ENCODE measurements around the gene PRKCH.

The PRKCH gene

DNA sequence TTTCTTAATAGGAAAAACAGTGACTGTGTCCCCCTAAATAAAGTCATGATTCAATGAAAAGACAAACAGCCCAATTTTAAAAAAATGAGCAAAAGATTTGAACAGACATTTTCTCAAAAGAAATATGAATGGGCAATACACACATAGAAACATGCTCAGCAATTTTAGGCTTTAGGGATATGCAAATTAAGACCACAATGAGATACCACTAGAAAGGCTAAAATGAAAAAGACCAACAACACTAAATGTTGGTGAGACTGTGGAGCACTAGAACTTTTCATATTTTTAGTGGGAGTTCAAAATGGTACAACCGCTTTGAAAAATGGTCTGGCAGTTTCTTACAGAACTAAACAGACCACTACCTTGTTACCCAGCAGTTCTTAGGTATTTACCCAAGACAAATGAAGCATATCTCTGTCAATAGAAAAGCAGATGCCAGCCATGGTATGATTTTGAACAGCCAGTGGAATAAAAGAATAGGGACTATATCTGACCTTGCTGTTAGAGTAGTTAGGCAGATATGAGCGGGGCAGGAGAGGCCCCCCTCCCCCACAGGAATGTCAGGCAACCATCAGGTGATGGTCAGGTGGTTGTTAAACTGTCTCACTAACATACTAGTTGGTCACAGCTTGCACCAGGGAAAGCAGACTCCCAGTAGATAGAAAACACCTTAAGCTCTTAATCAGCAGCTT, 108.8 kb downstream of the PRKCH start:
- DNase-seq (ENCODE audit: low spot score) = no peak

DNA sequence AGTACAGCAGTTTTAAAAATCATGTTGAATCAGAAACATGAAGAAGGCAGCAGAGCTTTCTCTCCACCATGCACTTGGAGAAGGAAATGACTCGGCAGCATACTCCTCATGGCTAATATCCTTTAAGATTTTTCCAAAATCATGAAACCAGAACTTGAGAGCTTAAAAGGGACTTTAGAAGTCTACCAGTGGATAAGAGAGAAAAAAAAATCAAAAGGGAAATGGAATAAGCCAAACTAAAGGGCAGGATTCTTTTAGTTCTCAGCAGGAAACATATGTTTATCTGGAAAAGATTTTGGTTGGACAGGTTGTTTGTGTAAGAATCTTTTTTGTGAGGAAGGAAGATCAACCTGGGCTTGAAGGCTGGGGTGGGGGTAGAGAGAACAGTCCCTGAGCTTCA, 111.8 kb downstream of the PRKCH start:
- no peak for DNase-seq (ENCODE audit: low spot score)

DNA sequence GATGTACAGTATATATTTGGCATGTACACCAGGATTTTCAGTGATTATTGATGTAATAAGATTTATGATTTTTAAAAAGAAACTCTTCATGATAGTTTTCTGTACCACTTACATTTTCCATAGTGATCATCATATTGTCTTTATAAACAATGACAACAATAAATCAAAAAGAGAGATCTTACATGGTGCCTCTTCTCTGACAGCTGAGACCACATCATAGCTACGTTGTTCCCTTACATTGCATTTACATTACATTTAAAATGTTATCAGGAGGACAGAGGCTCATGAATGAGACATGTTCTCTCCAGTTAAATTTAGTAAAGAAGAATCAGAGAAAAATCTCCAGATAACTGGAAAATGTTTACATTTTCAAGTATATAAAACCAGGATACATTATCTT, 112.4 kb downstream of the PRKCH start:
- no peak for DNase-seq (ENCODE audit: low spot score)

DNA sequence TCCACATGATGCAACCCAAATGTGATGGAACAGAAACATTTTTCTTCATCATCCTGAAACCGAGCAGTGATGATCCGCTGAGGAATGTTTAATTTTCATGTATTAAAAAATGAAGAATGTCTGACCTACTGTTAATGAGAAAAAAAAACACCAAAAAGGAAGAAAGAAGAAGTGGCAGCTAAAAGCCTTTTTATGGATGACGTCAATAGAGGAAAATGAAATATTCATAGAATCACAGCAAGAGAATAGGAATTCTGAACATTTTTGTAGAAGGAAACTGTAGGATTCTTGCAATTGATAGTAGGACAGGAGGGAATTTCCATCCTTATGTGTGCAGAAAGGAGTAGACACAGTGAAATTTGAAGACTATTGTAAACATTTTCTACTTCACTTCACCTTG, 112.9 kb downstream of the PRKCH start:
- DNase-seq (ENCODE audit: low spot score) = no peak

DNA sequence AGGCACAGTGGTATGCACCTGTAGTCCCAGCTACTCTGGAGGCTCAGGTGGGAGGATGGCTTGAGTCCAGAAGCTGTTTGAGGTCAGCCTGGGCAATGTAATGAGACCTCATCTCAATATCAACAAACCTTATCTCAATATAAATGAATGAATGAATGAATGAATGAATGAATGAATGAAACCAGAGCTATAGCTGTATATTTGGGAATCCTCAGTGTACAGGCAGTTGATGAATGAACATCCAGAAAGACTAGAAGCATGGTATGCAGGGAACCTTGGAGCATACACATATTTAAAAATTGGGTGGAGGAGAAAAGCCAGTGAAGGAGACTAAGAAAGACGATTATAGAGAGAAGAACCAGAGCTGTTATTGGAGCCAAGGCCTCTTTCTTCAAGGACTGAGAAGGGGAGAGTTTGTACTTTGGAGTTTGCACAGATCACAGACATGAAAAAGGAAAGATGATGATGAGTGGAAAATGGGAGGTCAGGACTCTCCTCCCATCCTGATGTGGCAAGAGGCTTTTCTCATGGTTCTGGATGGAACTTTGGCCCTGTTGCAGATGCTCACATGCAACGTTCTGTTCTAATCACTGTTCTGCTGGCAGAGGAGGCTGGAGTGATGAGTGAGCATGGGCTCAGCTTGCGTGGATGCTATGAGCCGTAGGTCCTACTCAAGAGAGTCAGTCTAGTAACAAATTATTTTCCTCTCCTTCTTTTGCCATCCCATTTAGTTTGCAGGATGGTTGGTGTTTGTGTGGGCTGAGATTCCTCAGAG, 114.4 kb downstream of the PRKCH start:
- DNase-seq (ENCODE audit: low spot score) = no peak

DNA sequence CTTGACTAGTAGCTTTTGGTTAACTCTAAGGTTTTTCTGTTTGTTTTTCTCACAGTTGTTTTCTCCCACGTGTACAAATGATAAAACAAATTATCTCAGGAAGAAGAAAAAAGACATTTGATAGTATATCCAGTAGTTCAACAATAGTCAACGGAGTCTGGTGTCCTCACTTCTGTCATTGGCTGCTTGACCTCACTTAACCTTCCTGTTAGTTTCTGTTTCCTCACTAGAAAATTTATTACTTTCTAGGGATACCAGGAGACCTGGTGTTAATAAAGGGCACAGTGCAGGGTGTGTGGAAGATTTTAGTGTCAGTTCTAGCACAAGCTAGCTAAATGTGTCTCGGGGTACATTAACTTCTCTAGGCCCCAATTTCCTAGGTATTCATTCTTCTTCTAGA, 116.0 kb downstream of the PRKCH start:
- no peak for DNase-seq (ENCODE audit: low spot score)

DNA sequence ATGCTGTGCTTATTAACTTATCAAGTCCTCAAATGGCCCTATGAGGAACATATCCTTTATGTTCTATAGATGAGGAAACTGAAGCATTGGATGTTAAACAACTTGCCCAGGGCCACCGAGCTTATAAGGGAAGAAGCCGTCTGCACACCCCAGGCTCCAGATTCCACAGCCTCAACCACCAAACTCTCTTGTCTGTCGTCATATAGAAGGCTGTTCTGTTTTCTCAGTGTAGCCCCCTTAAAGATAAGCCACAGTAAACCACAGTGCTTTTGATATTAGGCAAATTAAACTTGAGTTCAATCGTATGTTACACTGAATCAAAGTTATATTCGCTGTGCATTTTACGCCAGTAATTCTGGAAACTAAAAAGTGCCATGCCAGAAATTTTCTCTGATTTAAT, 116.7 kb downstream of the PRKCH start:
- no peak for DNase-seq (ENCODE audit: low spot score)

DNA sequence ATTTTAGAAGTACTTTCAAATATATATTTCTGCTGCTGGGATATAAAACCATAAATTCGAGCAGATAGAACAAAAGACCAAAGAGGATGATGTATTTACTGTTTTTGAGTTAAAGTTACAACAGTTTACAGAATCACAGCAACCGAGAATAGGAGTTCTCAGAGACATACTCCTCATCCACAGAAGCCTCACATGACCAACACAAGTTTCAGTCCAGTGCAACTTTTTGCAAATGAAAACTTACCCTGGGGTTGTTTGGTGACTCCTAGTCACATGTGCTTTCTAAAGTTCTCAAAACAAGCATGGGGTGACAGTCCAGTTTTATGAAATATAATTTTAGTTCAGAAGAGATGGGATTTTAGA, 117.1 kb downstream of the PRKCH start:
- peak; percentile 66 for DNase-seq (ENCODE audit: low spot score)

DNA sequence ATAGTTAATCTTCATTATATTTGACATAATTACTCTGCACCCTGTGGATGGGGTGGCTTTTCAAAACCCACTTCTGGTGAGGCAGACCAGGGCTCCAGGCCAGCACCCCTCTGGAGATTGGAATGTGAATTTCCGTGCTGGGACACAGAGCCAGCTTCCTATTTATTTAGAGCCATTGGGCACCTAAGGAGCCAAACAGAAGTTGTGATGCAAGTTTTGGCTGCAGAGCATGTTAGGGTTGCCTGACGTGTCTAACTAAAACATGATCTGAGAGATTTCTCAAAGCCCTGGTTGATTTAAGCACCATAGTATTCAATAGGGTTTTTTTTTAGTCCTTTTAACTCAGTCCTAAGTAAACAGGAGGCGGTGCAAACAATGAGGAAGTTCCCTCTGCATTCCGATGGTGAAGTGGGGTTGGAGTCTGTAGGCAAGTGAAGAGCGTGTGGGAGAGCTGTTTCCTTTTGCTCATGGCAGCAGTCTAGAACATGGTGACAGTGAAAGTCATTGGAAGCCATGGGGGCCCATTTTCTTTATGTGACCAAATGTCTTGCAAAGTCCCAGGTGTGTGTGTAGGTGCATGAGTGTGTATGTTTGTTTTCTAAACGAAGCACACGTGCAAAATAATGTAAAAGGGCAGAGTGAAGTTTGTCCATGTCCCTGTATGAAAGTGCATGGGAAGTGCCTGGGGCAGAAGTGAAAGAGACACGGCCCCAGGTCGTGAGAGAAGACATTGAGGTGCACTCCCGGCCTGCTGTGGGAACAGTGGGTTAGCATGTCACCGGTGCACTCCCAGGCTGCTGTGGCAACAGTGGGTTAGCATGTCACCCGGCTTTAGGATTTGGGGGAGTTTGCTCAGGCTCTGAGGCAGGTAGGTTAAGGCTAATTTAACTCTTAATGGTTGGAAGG, 117.7 kb downstream of the PRKCH start:
- DNase-seq (ENCODE audit: low spot score) = peak; percentile 55

DNA sequence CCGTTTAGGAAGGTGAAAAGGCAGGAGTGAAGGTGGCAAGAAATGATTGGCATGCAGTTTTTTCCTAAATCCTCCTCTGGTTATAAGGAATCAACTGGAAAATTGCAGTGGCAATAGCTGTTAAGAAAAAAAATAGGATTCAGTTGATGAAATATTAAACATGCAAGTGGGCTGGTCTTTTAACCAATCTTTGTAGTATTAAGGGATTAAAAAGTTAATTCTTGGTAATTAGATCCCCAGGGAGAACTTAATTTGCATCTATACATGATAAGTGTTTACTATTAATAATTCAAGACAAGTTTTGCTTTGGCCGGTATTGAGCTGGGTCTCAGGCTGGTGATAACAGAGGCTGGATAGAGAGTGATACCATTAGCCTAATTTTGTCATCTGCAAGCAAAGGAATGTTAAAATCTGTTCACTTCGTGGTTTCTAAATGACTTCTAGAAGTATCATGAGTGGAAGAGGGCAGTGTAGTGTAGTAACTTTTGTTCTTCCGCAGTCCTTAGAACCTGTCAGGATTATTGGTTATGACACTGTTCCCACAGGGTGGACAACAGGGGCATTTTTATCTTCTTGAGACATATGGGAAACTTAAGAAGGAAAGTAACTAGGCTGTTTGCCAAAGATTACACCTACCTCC, 118.5 kb downstream of the PRKCH start:
- DNase-seq (ENCODE audit: low spot score) = no peak

DNA sequence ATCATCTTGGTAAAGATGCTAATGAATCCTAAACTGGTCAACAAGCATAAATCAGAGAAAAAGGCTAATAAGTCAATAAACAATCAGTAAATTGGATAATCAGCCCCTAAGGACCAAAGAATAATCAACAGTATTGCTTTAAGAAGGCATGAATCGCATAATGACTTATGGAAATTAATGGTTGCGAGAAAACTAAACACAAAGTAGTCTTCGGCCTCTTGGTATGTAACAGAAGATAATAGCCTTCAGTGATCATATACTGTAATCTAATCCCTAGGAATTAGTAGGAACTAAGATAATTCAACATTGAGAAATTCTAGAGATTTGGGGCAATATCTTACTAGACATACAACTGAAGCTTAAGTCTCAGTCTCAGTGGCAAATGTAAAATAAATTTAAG, 122.1 kb downstream of the PRKCH start:
- no peak for DNase-seq (ENCODE audit: low spot score)

DNA sequence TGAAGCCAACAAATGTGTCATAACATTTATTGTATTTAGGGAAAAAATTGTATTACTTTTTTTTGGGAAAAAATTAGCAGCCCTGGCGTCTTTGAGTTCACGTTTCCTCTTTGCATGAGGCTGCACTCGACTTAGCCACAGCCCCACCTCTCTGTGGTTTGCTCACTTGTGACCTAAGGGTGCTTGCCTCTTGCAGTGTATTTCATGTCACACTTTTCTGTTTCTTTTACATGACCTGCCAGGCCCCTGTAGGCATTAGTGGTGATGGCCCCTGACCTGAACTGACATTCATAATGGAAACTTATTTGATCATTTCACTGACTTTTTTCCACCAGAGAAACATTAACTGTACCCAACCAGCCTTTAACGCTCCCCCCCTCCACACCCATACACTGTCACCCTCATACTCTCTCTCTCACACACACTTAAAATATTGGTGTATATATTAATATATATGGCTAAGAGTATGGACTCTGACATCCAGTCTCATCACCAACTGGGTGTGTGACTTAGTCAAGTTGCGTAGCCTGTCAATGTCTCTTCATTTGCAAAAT, 122.9 kb downstream of the PRKCH start:
- DNase-seq (ENCODE audit: low spot score) = no peak

DNA sequence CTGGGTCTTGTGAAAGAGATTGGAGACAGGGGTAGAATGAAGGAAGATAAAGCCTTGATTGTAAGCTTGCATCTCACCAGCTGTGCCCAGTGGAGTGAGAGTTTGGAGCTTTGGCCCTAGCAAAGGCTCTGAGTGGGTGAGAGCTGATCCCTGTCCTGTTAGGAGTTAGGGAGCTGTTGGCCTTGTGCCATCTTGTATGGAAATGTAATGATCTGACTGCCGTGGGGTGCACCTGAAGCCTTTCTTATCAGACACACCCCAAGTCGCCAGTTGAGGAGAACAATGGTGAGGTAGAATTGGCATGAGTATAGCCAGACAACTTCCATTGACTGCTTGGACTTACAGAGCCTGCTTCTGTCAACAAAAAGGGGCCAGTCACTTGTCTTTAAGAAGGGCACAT, 130.1 kb downstream of the PRKCH start:
- no peak for DNase-seq (ENCODE audit: low spot score)

DNA sequence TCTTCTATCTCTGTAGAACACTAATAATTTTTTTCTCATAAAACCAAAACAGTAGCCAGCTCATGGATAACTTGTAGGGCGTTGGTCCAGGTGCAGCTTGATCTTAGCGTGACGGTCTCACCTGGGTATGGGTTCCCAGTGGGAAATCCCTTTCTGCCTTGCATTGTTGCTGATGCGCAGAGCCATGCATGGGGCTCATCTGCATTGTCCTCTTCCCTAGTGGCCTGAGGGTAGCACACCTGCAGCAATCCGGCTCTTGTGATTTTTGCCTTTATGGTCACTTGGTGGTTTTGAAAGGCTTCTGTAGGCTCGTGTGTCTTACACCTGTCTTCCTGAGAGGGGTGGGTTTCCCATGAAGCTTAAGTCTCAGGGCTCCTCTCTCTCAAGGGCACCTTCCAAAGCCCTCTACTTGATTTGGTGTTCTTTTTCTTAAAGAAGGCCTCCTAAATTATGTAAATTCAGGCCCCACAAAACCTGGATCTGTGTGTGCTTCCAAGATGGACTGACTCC, 130.6 kb downstream of the PRKCH start:
- DNase-seq (ENCODE audit: low spot score) = no peak

DNA sequence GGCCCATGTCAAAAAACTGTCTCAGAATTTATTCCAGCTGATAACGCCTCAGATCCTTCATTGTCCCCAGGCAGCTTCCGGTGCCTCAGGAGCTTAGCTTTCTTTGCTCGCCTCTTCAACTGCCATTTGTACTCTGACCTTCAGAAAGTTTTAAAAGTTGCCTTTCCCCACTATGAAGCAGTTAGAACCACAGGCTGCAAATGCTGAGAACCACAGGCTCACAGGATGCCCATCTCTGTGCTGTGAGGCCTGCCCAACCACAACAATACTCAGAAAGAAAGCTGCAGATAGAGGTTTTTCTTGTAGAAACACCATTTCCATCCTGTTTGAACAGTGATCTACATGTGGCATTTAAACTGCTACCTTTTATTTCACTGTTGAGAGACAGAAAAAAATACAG, 131.1 kb downstream of the PRKCH start:
- DNase-seq (ENCODE audit: low spot score) = no peak

DNA sequence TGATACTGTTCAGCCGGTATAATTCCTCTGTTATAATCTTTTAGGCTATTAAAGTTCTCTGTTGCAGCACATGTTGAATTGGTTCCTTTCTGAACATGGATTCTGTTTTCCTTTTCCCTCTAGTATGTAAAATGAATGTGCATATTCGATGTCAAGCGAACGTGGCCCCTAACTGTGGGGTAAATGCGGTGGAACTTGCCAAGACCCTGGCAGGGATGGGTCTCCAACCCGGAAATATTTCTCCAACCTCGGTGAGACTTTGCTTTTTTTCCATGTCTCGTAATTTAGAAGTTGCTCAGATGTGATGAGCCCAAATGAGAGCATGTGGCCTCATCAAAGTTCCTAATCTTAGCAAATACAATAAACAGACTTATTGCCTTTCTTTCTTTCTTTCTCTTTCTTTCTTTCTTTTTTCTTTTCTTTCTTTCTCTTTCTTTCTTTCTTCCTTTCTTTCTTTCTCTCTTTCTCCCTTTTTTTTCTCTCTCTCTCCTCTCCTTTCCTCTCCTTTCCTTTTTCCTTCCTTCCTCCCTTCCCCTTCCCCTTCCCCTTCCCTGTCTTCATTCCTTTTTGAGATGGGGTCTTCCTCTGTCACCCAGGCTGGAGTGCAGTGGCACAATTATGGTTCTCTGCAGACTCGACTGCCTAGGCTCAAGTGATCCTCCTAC, 131.9 kb downstream of the PRKCH start:
- no peak for DNase-seq (ENCODE audit: low spot score)

DNA sequence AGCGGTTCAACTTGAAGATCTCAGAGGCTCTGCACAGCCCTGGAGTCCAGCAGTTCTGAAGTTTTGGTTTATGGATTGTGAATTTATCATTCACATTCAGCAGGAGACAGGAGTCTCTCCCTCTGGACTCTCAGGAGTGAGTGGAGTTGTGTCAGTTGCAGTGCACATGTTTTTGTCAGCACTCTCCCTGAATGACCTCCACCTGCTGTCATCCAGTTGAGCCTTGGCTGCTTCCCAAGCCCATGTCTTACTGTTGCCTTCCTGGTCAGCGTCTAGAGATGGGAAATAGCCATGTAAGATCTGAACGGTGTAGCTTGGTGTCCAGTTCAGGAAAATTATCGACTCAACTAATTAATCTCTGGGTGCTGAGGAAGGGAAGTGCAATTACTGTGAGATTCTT, 133.2 kb downstream of the PRKCH start:
- no peak for DNase-seq (ENCODE audit: low spot score)

DNA sequence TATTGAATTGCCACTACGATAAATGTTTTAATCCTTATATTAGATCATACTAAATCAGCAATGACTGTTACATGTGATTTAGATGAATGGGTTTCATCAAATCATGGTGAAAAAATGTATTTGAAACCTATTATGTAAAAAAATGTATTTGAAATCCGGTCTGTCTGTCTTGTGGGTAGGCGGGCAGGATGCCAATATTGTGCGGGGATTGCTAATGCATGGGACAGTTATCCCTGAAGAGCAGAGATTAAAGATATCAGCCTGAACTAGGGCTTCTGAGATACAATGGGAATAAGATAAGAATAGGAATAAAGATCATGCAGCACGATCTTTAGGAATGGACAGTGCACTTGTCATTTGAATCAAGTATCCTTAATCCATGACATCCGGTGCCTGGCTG, 134.0 kb downstream of the PRKCH start:
- DNase-seq (ENCODE audit: low spot score) = no peak

DNA sequence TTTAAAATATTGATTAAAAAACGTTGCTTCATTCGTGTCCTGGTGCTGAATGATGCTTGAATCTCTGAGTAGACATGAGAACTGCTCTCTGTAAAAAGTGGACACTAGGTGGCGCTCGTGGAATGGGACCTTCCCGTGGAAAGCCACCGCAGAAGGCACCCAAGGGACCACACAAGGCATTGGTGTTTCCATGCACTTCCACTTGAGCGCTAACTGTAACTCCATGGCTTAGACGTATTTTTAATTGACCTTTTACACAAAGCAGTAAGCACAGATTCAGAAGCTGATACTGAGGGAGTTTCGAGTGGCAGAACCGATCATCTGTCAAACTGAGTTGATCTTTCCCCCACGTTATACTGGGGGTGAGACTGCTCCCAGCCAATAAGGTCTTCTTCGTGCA, 135.3 kb downstream of the PRKCH start:
- DNase-seq (ENCODE audit: low spot score) = peak; percentile 84

DNA sequence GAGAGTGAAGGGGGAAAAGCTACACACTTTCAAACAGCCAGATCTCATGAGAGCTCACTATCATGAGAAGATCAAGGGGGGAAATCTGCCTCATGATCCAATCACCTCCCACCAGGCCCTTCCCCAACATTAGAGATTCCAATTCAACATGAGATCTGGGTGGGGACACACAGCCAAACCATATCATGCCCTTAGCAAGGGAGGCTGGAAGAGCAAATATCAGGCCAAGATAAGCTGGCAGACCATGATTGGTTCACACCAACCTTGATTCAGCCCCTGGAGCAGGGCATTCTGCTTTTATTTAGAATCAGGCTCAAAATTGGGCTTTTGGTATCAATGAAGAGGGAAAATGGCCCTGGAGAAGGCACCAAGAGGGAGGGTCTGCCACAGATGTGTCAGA, 137.4 kb downstream of the PRKCH start:
- no peak for DNase-seq (ENCODE audit: low spot score)

DNA sequence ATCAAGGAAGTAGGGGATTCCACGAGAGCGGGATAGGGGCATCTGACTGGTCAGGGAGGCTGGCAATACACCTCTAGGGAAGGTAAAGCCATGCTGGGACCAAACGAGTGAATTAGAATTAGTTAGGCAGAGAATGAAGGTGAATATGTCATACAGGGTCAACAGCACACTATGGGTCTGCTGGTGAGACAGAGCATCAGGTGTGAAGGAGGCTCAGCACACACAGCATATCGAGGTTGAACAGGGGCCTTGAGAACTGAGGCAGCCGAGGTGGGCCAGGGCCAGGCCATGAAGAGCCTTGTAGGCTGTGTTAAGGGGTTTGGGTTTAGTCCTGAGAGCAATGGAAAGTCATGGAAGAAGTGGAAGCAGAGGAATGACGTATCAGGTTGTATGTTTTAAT, 137.8 kb downstream of the PRKCH start:
- no peak for DNase-seq (ENCODE audit: low spot score)
